DOHH2 (cell line): ENCODE data around the gene TAPBPL.

Experiments used
- CTCF ChIP-seq: fragments of 200-600 bp; sonication (generic); IDR thresholded peaks from one replicate; pipeline ENCODE4 v1.5.1; 2014; ENCODE audit warnings: antibody characterized with exemption, mild to moderate bottlenecking, low read depth, low read length; ENCODE audit not compliant: poor library complexity, severe bottlenecking
- EZH2phosphoT487 ChIP-seq: fragments of 200-600 bp; sonication (generic); IDR thresholded peaks from 2 replicates; pipeline ENCODE4 v1.6.1; 2017; ENCODE audit warnings: borderline replicate concordance, mild to moderate bottlenecking, antibody characterized with exemption, low read length, moderate library complexity, mixed read lengths

GRCh38 chr12:6443361-6443983, 8.4 kb upstream of the TAPBPL start:
- TF ChIP-seq CTCF (no peak), EZH2phosphoT487 (no peak)
